GM19468 (cell line): ENCODE results near the gene TSSK3.
"Not testable (repeated sequence)": the region's sequence is repeated elsewhere in the genome, so short reads cannot be mapped to it uniquely, and the experiment has no call there.

Experiments used
- ATAC-seq: cut with Tn5 transposase; IDR thresholded peaks from one replicate; pipeline ENCODE4 v1.9.1; 2021; ENCODE audit warnings: mild to moderate bottlenecking, moderate library complexity, moderate number of reproducible peaks; ENCODE audit not compliant: unreplicated experiment; ENCODE audit errors: extremely low read depth

TSSK3 gene

DNA sequence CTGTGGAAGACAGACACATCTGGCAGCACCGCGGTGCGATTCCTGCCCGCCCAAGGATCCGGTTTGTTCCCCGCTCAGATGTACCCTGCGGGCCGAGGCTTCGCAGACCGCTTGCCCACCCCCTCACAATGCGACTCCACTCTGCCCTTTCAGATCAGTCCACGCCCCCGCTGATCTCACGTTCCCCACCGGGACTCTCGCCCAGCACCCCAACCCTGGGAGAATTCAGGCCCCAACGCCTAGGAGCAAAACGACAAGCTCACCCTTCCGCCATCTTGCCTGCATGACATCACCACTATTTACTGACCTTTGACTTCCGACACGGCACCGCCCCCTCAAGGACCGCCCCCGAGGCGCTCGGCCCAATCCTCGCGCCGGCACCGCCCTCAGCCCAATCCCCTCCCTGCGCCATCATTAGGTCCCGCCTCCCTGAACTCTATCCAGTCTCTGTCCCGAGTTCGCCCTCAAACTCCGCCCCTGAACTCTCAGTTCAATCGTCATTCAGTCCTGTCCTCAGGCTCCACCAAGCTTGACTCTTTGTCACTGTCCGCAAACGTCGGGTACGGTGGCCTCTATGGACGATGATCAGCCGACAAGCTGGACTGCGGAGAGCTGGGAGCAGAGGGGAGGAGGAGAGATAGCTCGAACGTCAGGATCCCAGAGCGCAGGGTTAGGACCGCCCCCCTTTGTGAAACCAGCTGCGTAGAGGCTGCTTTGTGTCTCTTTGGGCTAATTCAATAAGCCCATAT, 32.0 kb downstream of the TSSK3 start, which contains the start of gene BSDC1:
Gene BSDC1, minus strand, starts transcription at position 301 of the 749 bp plus-strand sequence. Its CDS starts 27 bp downstream, at position 274.
- peak; percentile 90 for ATAC-seq

- ATAC-seq, result no peak
These were observed 32.6 kb downstream of the TSSK3 start for GRCh38 chr1:32394890-32395432.

- not testable (repeated sequence) for ATAC-seq
These were observed 34.2 kb downstream of the TSSK3 start for GRCh38 chr1:32396524-32396923.

DNA sequence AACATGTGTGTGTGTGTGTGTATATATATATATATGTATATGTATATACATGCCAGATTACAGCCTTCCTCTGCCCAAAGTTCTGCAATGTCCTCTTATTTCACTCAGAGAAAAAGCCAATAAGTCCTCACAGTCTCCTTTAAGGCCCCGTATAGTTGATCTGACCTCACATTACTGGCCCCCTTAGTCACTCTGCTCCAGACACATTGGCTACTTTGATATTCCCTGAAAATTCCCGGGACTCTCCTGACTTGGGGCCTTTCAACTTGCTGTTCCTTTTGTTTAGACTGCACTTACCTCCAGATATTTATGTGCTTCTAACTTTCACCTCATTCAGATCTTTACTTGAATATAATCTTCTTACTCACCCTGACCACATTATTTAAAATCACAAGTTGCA, 36.1 kb downstream of the TSSK3 start:
- ATAC-seq, result no peak

DNA sequence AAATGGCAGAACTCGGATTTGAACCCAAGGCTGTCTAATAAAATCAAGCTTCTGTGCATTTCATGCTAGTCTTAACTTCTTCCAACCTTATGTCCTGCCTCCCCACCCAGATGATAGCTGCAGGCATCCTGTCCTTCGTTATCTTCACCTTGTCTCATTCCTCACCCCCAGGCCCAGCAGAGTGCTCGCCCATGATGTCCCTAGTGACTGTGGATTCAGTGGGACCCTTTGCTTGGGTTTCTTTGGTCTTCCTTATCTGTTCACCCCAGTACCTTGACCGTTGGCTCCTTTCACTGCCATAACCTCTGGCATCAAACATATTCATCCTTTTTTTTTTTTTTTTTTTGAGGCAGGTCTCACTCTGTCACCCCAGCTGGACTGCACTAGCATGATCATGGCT, 37.5 kb downstream of the TSSK3 start:
- ATAC-seq, result no peak

DNA sequence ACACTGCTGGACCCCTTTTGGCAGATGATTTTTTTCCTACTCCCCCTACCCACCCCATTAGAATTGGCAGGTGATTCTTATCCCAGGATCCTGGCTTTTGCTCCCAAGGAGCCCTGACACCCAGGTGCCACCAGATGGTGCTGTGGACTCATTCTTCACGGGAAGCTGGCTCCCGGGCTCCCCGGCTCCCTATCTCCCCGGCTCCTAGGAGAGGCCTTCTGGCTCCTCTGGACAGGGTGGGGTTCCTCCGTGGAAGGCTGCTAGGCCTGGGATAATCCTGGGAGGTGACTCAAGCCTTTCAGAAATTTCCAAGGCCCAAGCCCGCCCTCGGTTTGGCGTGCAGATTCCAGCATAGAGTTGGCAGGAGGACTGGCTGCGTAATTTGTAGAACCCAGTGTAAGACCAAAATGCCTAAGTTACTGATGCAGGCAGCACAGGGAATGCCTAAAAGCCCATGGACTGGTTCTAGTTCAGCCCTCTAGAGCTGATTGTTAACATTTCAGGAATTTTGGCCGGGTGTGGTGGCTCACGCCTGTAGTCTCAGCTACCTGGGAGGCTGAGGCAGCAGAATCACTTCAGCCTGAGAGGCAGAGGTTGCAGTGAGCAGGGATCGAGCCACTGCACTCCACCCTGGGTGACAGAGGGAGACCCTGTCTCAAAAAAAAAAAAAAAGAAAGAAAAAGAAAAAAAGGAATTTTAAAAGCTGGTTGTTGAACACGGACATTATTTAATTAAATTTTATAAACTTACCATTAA, 38.7 kb downstream of the TSSK3 start:
- ATAC-seq, result no peak

- no peak for ATAC-seq
These were observed 42.6 kb downstream of the TSSK3 start for GRCh38 chr1:32404946-32405345.

DNA sequence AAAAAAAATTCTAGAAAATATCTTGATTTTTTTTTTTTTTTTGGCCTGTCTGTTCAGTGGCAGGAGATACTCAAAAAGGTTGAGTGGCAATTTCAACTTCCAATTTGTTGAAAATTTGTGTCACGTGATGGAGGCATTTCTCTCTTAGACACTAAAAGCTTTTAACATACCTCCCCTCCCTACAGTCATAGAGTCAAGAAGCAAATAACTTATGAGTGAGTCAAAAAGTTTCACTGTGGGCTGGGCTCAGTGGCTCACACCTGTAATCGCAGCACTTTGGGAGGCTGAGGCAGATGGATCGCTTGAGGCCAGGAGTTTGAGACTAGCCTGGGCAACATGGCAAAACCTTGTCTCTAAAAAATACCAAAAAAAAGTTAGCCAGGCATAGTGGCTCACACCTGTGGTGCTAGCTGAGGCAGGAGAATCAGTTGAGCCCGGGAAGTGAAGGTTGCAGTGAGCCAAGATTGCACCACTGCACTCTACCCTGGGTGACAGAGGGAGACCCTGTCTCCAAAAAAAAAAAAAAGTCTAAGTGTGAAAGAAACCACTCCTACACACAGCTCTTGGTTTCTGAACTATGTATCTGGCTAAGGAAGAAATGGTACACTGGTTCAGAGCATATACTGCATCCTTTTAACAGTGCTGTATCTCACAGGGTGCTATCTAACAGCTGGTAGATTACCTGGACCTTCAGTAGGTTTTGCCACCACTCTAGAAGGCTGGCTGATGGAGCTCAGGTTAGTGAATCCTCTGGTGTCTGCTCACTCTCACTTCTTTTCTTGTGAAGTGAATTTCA, 43.5 kb downstream of the TSSK3 start:
- no peak for ATAC-seq

- ATAC-seq, result no peak
These were observed 44.3 kb downstream of the TSSK3 start for GRCh38 chr1:32406629-32407111.

GRCh38 chr1:32411261-32411660, 48.9 kb downstream of the TSSK3 start:
- no peak for ATAC-seq

DNA sequence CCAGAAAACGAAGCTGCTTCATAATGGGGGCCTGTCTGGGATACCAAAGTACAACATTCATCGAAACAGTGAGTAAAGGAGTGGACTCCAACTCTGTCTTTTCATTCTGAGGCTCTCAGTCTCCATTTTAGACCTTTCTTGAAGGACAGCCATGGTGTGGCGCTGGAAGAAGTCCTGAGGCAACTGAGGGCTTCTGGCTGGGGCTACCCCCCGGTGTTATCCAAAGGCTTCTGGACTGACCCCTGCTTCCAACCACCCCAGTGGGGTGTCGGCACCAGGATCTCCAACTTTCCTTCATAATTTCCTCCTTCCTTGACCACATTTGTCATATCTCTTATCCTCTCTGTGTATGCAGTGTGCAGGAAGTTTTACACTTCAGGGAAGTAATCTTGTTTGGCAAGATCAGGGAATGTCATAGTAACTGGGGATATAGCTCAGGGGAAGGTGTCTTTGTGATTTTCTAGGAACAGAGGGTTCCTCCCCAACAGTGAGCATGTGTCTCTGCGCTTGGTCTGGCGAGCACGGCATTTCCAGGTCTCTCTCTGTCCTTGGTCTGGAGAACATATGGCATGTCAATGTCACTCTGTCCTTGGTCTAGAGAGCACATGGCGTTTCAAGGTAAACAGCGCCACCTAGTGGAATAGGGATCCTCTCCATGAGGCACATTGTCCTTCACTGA, 51.3 kb downstream of the TSSK3 start:
- no peak for ATAC-seq
